Activated effector memory CD4-positive, alpha-beta T cell treated with Interleukin-2 at 50 U/mL for 16 hours (primary cell): Measurements from ENCODE around the gene PHRF1.
A peak's percentile ranks its signal among the peaks of the same experiment; 100 is the strongest.

Experiments
- DNase-seq: peaks from one replicate; pipeline ENCODE4 v3.0.0-alpha.2; 2020

Gene PHRF1

GRCh38 chr11:539971-540481 lies 36.2 kb upstream of the PHRF1 start:
- DNase-seq, result no peak

- no peak for DNase-seq
Measured at GRCh38 chr11:540583-541432, 35.5 kb upstream of the PHRF1 start.

- DNase-seq, result no peak
Measured at GRCh38 chr11:541433-541885, 34.8 kb upstream of the PHRF1 start.

- DNase-seq, result no peak
Measured at GRCh38 chr11:544817-545166, 31.5 kb upstream of the PHRF1 start.

GRCh38 chr11:545171-545570 lies 31.1 kb upstream of the PHRF1 start:
- no peak for DNase-seq

- DNase-seq, result no peak
Measured at GRCh38 chr11:548700-549603, 27.3 kb upstream of the PHRF1 start.

- DNase-seq, result no peak
Measured at GRCh38 chr11:550021-550745, 26.1 kb upstream of the PHRF1 start.

- DNase-seq, result no peak
Measured at GRCh38 chr11:550746-551085, 25.6 kb upstream of the PHRF1 start.

- no peak for DNase-seq
Measured at GRCh38 chr11:551131-551530, 25.1 kb upstream of the PHRF1 start.

- no peak for DNase-seq
Measured at GRCh38 chr11:551596-551995, 24.7 kb upstream of the PHRF1 start.

GRCh38 chr11:553083-553987 lies 22.9 kb upstream of the PHRF1 start:
- DNase-seq, result no peak

- no peak for DNase-seq
Measured at GRCh38 chr11:553988-554340, 22.3 kb upstream of the PHRF1 start.

- DNase-seq, result peak; percentile 63
Measured at GRCh38 chr11:554428-555226, 21.6 kb upstream of the PHRF1 start.

GRCh38 chr11:555227-555779 lies 21.0 kb upstream of the PHRF1 start:
- no peak for DNase-seq

- no peak for DNase-seq
Measured at GRCh38 chr11:555780-556661, 20.2 kb upstream of the PHRF1 start.

GRCh38 chr11:556662-557256 lies 19.5 kb upstream of the PHRF1 start:
- no peak for DNase-seq

- DNase-seq, result no peak
Measured at GRCh38 chr11:557328-558132, 18.7 kb upstream of the PHRF1 start.

- no peak for DNase-seq
Measured at GRCh38 chr11:558503-558902, 17.8 kb upstream of the PHRF1 start.
